ENCODE results near the gene AMOTL1. TPM values are rescaled to one million over a fixed set of nuclear protein-coding genes. Genes with fewer than 3 reads are reported as not detected.

Gene AMOTL1
- total and polyA plus RNA-seq, 2 of the 8 experiments (the other 6 are each of a cell fraction or from before 2014, with no cell fraction given): 9.0 to 27.6 TPM

DNA sequence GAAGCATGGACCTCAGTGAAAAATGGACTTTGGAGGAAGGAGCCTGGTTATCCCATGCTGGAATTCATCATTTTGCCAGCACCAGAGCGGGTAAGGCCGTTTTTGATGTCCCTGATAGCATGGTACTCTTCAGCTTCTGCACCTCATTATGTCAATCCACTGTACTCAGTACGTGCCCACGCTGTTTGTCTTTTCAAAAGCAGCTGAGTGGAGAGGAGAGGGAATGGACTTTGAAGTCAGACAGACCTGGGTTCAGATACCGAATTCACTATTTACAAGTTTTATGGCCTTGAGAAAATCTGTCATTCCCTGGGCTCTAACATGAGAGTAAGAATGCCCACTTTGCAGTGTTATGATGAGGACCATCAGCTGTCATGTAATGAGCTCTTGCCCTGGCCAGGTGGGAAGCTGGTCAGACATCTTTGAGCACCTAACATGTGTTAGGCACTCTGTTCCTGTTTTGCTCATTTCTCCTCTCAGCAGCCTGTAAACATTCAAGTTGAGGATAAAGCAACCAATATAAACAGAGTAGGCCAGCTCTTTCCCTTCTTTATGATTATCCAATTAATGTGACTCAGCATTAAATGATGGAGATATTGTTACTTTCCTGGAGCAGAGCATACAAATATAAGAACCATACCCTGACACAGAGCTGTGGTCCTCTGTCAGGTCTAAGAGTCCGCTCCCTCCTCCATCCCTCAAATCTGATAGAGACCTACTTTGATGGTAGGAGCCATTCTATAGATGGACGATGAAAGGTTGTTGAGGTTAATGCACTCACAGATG, 39.0 kb upstream of the AMOTL1 start:
- Histone ChIP-seq H3K9ac (replicated peaks in 1 of 4; ENCODE audit: extremely low read depth in 1 of 4, low read depth in 3 of 4, low read length in 3 of 4) (no peak overlapping the region), H2BK5ac (ENCODE audit: low read depth, low read length) (no peak overlapping the region), H3K4me1 (replicated peaks in 1 of 4; ENCODE audit: control insufficient read depth in 3 of 4, insufficient read depth in 4 of 4, low read length in 3 of 4) (peaks cover 0 to 11% (median 2%) of the 10 kb centered on the region in 4 experiments; a peak in 5 of 7 replicates), H4K91ac (replicated peaks; ENCODE audit: insufficient read length, low read length) (no peak overlapping the region), H3K4me3 (ENCODE audit: extremely low read depth in 1 of 4, insufficient read depth in 2 of 4, low read depth in 3 of 4, low read length in 4 of 4) (no peak overlapping the region), H2BK12ac (ENCODE audit: low read depth, low read length) (no peak overlapping the region), H3K23ac (ENCODE audit: insufficient read length) (no peak overlapping the region), H3K79me1 (ENCODE audit: low read depth, low read length) (no peaks in the 10 kb centered on the region), H3K4me2 (ENCODE audit: insufficient read depth in 1 of 2, low read depth in 2 of 2, low read length in 2 of 2) (no peak overlapping the region), H3K27ac (ENCODE audit: low read depth, low read length) (no peak overlapping the region), H3K23me2 (ENCODE audit: low read depth, low read length) (no peaks in the 10 kb centered on the region), H4K8ac (ENCODE audit: extremely low read depth, insufficient read depth, low read length) (no peak overlapping the region), H3K56ac (replicated peaks; ENCODE audit: insufficient read length, low read depth, low read length) (no peak overlapping the region), H3K9me3 (ENCODE audit: insufficient read depth in 2 of 2, low read depth in 1 of 2, low read length in 1 of 2) (no peaks in the 10 kb centered on the region), H4K5ac (ENCODE audit: insufficient read length, low read depth, low read length) (no peak overlapping the region), H2AFZ (ENCODE audit: low read length) (no peak overlapping the region), H4K20me1 (replicated peaks in 1 of 2; ENCODE audit: control insufficient read depth in 1 of 2, insufficient read depth in 2 of 2, low read length in 2 of 2) (no peaks in the 10 kb centered on the region), H2BK20ac (ENCODE audit: low read length) (no peak overlapping the region), H3K4ac (replicated peaks; ENCODE audit: insufficient read length, low read depth, low read length) (no peak overlapping the region), H3K27me3 (replicated peaks in 1 of 4; ENCODE audit: control insufficient read depth in 3 of 4, extremely low read depth in 1 of 4, insufficient read depth in 3 of 4, low read length in 3 of 4) (peaks cover 0 to 5% (median under 1%) of the 10 kb centered on the region in 4 experiments; a peak in 2 of 7 replicates), H3K14ac (ENCODE audit: insufficient read length) (no peak overlapping the region), H2AK5ac (ENCODE audit: low read depth, low read length) (no peak overlapping the region), H3K36me3 (ENCODE audit: control insufficient read depth in 2 of 4, insufficient read depth in 4 of 4, low read length in 3 of 4) (no peaks in the 10 kb centered on the region), H3K18ac (ENCODE audit: extremely low read depth, low read length) (no peak overlapping the region), H3K79me2 (ENCODE audit: control insufficient read depth in 1 of 2, insufficient read depth in 2 of 2, low read length in 2 of 2) (no peaks in the 10 kb centered on the region), H2BK15ac (ENCODE audit: low read length) (no peak overlapping the region), H2BK120ac (replicated peaks; ENCODE audit: low read depth, low read length) (no peak overlapping the region)
- WGBS, 2 experiments (ENCODE audit: extremely low coverage in 1 of 2, insufficient coverage in 1 of 2, insufficient read length in 1 of 2, insufficient replicate concordance in 2 of 2, low coverage in 1 of 2, low lambda C conversion rate in 2 of 2, missing lambda C conversion rate in 1 of 2): 86% methylated on average over 7 of the region's 7 CpGs; no CpG with 5 or more reads in 1 of the 2 experiments
- CTCF ChIA-PET (ENCODE audit: partially characterized antibody): interaction anchor here (0.6 to 1.8 kb wide), 4 partner anchors 9 to 122 kb away, joined by 3 to 7 read pairs (median 4); no protein-coding TSS in a partner anchor
- POLR2A ChIA-PET (ENCODE audit: partially characterized antibody): interaction anchor here (0.5 to 1.3 kb wide), 2 partner anchors 73 to 78 kb away, joined by 3 read pairs; no protein-coding TSS in a partner anchor
- DNase-seq (ENCODE audit: low read depth in 1 of 2, low spot score in 2 of 2) (no peak), FAIRE-seq (no peak)
- TF ChIP-seq EGR1 (IDR thresholded peaks at IDR 0.05; ENCODE audit: borderline replicate concordance, low read depth, low read length) (no peak), SRF (IDR thresholded peaks at IDR 0.05; ENCODE audit: low read depth, low read length) (no peak), BACH1 (IDR thresholded peaks at IDR 0.05; ENCODE audit: low read length) (no peak), KDM5A (IDR thresholded peaks at IDR 0.05; ENCODE audit: low read length) (no peak), TAF1 (IDR thresholded peaks at IDR 0.05; ENCODE audit: low read depth, low read length) (no peak), ZNF274 (IDR thresholded peaks at IDR 0.05; ENCODE audit: borderline replicate concordance, extremely low read depth, low read length) (no peak), BRCA1 (IDR thresholded peaks at IDR 0.05; ENCODE audit: low read depth, low read length) (no peak), E2F6 (IDR thresholded peaks at IDR 0.05) (no peak), ATF2 (IDR thresholded peaks at IDR 0.05; ENCODE audit: low read length) (no peak), SAP30 (IDR thresholded peaks at IDR 0.05; ENCODE audit: insufficient read depth, insufficient replicate concordance, low read length) (no peak)
